Renal cortex interstitium (tissue), 11 donors: ENCODE measurements around the gene KRT31. TPM values are rescaled to one million over a fixed set of nuclear protein-coding genes. Genes with fewer than 3 reads are reported as not detected.
A peak's percentile ranks its signal among the peaks of the same experiment; 100 is the strongest.
"Not testable (repeated sequence)": the region's sequence is repeated elsewhere in the genome, so short reads cannot be mapped to it uniquely, and the experiment has no call there.

Source experiments
- DNase-seq, 11 donors: peaks; one replicate each; pipeline ENCODE4 v3.0.0-alpha.2; 2013; ENCODE audit warnings: low read depth in 9 of 11, low spot score in 4 of 11; ENCODE audit errors: extremely low read depth in 1 of 11
- polyA plus RNA-seq, 3 donors: library from polyadenylated mRNA; unstranded; fragments of 120-200 nt; gene quantifications; one replicate each; pipeline ENCODE4 v1.2.1, GENCODE V29; 2013; ENCODE audit not compliant: insufficient read length in 3 of 3

The KRT31 gene
- polyA plus RNA-seq, 3 donors: not detected

DNA sequence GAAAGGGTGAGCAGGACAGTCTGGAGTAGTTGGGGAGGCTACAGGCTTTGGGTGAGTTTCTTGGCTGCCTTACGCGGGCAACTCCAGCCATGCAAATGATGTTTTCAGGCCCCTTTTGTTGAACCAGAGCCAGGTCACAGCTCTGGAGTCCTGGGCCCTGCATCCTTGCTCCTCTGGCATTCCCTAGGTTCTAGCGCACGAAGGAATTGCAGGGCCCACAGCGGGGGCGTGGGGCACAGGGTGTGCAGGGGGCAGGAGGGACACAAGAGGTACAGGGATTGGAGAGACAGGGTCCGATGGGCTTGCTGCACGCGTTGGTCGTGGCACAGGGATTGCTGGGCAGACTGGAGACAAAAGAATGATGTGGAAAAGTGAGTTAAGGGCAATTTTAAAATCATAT, 3.6 kb downstream of the KRT31 start:
- DNase-seq: no peak

DNA sequence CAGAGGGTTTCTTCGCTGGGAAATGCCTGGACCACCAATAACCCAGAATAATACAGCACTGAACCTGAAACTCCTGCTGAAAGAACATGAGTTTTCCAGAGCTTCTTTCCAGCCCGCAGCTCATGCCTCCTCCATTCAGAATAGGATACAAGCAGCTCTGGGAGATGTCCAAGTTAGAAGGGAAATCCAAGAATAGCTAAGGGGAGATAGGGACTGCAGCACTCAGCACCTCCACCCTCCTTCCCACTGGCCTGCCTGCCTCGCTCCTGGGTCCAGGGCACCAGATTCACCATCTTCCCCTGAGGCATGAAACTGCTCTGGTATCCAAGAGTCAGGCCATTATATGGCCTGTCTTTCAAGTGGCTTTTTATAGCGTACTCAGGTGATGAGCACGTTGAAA, 4.1 kb downstream of the KRT31 start:
- DNase-seq: no peak

- no peak for DNase-seq
These were observed 5.1 kb downstream of the KRT31 start for GRCh38 chr17:41392278-41392677.

- no peak for DNase-seq
These were observed 5.9 kb downstream of the KRT31 start for GRCh38 chr17:41391535-41391934.

DNA sequence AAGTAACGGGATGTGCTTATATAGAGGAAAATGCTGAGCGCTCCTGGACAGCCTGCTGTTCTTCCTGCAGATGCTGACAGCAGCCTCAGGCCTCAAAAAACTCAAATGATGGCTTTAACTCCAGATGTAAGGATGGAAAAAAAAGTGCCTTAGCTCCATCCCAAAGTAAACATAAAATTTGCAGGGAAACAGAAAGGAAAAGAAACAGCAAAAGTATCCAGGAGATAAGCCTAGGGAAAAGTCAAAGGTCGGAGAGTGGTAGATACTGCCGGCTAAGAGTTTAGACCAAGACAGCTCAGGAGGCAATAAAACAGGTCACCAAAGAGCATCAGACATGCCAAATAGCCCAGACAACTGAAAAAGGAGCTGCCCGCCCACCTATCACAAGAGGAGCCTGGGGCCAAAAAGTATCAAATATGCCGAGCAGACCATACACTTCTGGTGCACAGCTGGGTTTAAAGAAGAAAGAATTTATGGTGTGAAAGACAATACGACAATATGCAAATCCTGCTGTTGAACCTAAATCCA, 6.9 kb downstream of the KRT31 start:
- peak in 1 of 11 donors; percentile 10 for DNase-seq

DNA sequence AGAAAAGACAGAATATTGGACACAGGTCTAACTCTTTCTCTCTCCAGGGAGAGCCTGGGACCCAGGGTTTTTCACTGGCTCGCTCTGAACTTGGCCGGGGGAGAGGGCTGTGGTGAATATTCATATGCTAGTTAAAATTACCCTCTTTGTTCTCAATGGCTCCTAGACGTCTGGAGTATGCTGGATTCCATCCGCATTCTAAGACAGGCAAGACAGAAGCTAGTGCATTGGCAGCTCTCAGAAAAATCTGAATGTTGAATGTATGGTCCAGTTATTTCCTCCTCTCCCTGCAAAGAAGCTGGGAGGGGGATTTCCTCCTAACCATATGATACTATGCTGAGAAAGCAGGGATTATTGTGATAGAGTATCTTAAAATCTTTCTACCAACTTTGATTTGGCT, 9.7 kb downstream of the KRT31 start:
- no peak for DNase-seq

GRCh38 chr17:41386227-41386626, 11.2 kb downstream of the KRT31 start:
- no peak for DNase-seq

- no peak for DNase-seq
These were observed 13.7 kb downstream of the KRT31 start for GRCh38 chr17:41383690-41384089.

GRCh38 chr17:41382394-41382793, 15.0 kb downstream of the KRT31 start:
- no peak for DNase-seq

DNA sequence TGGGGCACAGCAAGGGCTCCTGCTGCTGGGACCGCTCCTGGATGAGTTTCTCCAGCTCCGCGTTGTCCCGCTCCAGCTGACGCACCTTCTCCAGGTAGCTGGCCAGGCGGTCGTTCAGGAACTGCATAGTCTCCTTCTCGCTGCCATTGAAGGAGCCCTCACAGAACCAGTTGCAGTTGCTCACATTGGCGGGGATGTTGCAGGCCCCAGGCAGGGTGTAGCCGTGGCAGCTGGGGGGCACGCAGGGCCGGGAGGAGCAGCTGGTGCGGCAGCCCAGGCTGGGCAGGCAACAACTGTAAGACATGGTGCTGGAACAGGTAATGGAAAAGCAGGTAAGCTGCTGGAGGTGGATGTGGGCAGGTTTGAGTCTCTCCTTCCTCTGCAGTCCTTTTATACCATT, 15.5 kb downstream of the KRT31 start, which contains the start of gene KRT34:
Gene KRT34, minus strand, starts transcription at position 364 of the 400 bp plus-strand sequence. Its CDS starts 60 bp downstream, at position 304.
- DNase-seq: not testable (repeated sequence)

- not testable (repeated sequence) for DNase-seq
These were observed 17.3 kb downstream of the KRT31 start for GRCh38 chr17:41380091-41380490.

DNA sequence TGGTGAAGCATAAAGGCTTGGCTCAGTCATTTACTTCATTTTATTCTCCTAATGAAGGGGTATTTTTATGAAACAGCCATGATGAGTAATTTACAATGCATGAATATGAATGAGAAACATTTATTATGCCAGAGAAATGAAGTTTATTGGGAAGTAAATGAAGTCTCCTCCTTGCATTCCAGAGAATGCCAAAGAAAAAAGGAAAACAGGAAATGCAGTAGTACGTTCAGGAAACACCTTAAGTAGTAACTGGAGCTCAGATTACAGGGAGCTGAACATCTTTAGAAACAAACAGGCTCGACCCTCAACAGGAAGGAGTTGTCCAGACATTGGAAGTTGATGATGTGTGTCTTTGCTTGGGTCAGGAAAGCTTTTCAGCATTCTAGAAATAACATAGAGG, 19.9 kb downstream of the KRT31 start:
- peak in 4 of 11 donors; percentile 2 to 15 (median 6) for DNase-seq

GRCh38 chr17:41369713-41370112, 27.7 kb downstream of the KRT31 start, which contains the start of gene KRT33B:
KRT33B (minus strand) TSS chr17:41369813; CDS start chr17:41369750, 63 bp downstream.
- no peak for DNase-seq

GRCh38 chr17:41369023-41369422, 28.4 kb downstream of the KRT31 start:
- no peak for DNase-seq

DNA sequence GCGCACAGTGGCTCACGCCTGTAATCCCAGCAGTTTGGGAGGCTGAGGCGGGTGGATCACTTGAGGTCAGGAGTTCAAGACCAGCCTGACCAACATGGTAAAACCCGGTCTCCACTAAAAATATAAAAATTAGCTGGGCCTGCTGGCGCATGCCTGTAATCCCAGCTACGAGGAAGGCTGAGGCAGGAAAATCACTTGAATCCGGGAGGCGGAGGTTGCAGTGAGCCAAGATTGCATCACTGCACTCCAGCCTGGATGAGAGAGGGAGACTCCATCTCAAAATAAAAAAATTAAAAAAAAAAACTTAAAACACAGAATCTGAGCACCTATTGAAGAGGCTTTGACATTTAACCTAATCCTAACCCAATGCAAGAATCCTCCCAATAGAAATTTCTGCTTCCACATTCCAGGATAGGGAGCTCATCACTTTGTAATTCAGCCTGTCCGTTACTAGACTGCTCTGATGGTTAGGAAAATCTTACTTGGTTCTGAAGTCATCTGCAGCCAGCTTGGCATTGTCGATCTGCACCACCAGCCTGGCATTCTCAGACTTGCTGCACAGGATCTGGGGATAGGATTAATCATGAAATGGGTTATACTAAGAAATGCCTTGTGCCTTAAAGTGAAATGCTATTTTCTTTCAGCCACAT, 29.9 kb downstream of the KRT31 start:
- no peak for DNase-seq

DNA sequence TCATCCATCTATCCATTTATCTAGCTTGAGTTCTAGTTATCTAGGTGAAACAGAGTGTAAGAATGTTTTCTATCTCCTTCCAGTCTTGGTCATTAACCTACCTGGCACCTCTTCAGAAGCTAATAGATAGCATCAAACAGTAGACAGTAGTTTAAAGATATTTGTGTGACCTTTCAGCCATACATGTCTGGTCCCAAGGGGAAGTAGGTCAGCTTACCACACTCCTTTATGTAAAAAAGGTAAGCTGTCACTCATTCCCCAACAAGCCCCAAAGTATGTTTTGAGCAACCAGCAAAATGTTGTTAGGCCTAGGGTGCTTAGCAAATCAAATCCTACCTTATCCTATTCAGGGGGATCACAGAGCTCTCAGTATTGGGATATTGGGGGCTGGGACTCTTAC, 31.3 kb downstream of the KRT31 start:
- DNase-seq: no peak

DNA sequence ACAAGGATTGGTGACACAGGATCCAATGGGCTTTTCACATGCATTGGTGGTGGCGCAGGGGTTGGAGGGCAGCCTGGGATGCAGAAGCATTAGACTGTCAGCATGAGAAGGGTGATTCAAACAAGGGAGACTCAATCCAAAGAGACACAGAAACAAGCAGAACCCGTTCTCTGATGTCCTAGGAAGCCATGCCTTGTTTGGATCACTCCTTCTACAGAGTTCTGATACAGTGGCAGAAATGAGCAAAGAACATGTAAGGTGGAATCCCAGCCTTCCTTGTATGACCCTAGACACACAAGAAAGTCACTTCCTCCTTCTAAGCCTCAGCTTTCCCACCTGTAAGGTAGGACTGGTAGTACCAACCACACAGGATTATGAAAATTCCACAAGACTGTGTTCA, 33.5 kb downstream of the KRT31 start:
- no peak for DNase-seq

GRCh38 chr17:41360296-41360995, 37.0 kb downstream of the KRT31 start:
- DNase-seq: no peak

DNA sequence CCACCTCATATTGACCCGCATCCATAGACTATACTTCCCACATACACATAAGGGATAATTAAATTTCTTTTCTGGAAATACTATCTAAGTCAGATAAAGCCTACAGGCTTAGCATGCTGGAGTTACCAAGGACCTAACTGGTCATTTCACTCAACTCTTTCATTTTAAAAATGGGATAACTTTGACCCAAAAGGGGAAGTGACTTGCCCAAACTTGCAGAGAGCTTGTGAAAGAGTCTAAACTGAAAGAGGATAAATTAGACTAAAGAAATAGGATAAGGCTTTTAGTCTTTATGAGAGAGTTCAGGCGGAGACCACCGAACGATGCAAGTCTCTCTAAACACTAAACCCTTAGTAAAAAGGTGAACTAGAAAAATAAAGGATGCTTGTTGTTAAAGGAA, 42.9 kb downstream of the KRT31 start:
- no peak for DNase-seq

- no peak for DNase-seq
These were observed 44.6 kb downstream of the KRT31 start for GRCh38 chr17:41352597-41353366.
